GM19463 (cell line): Measurements from ENCODE around the gene PLSCR1.
"Not testable (repeated sequence)": the region's sequence is repeated elsewhere in the genome, so short reads cannot be mapped to it uniquely, and the experiment has no call there.

Experiments
- ATAC-seq: cut with Tn5 transposase; IDR thresholded peaks from one replicate; pipeline ENCODE4 v1.9.1; 2021; ENCODE audit warnings: mild to moderate bottlenecking, moderate library complexity; ENCODE audit not compliant: unreplicated experiment

Gene PLSCR1

DNA sequence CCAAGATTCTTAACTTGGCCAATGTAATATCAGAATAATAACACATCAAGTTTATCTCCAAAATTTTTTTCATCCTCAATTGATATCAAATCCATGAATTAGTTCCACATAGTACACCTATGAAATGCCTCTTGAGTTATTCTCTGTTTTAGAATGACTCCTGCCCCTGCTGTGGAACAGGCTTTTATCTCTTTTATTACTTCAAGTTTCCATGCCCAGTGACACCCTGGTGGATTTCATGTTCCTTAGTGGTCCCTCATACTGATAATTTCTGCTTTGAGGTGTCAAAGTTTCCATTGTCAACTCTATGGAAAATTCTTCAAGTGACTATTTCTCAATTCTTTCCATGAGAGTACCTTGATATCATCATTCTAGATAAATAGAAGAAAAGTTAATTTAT, 24.6 kb downstream of the PLSCR1 start:
- ATAC-seq: no peak

DNA sequence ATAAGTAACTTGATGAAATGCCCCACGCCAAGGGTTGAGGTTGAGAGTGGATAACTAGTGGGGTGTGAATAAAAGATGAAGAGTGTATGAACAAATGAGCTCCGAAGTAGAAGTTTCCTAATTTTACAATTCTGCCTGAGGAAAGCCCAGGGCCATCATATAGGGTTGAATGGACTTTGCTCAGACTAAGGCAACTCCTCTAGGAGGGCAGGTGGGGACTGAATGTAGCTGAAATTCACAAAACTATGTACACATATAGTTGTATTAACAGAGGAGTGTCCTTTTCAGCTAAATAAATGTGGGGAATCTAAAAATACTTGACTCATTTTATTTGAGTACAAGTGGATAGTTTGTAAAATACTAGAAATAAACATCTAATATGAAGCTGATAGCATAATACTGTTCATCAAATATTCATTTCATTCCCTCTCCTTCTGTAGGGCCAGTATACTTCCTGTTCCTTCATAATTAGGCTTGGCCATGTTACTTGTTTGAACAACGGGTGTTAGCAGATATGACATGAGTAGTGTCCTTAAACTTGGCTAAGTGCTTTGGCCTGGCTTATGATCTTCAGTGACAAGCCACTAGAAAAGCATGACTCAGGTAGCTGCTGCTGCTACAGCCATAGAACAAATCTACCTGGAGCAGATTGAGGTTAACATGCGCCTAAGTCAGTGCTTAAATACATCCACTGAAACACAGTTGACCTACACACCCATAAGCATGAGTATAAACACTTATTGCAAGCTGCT, 26.5 kb downstream of the PLSCR1 start:
- no peak for ATAC-seq

- ATAC-seq: no peak
These were observed 30.9 kb downstream of the PLSCR1 start for GRCh38 chr3:146513386-146514051.

- no peak for ATAC-seq
These were observed 32.8 kb downstream of the PLSCR1 start for GRCh38 chr3:146511402-146512134.

GRCh38 chr3:146507331-146508120, 36.9 kb downstream of the PLSCR1 start:
- ATAC-seq: no peak

DNA sequence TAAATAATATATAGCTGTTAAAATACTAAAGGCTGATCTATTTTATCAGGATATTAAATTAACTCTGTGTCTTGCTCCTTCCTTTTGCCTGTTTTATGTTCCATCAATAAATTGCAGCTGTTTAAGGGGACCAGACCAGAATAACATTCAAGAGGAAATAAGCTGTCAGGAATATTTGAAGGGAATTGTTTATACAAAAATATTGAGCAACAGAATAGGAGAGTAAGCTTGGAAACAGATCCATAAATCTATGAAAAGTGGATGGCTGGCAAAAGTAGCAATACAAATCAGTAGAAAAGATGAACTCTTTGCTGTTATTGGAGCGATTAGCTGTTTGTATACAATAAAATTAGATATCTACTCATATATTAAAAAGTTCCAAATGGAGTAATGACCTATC, 38.9 kb downstream of the PLSCR1 start:
- no peak for ATAC-seq

DNA sequence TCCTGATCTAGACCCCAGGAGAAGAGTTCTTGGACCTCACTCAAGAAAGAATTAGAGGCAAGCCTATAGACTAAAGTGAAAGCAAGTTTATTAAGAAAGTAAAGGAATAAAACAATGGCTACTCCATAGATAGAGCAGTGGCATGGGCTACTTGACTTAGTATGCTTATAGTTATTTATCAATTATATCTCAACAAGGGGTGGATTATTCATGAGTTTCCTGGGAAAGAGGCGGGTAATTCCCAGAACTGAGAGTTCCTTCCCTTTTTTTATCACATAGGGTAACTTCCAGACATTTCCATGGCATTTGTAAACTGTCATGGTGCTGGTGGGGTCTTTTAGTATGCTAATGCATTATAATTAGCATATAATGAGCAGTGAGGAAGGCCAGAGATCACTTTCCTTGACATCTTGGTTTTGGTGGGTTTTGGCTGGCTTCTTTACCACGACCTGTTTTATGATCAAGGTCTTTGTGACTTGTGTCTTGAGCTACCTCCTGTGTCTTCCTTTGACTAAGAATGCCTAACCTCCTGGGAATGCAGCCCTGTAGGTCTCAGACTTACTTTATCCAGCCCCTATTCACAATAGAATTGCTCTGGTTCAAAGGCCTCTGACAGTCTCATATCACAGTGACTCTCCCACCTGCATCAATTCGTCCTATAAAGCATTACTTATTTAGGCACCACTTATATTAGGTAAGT, 39.8 kb downstream of the PLSCR1 start:
- ATAC-seq: no peak

DNA sequence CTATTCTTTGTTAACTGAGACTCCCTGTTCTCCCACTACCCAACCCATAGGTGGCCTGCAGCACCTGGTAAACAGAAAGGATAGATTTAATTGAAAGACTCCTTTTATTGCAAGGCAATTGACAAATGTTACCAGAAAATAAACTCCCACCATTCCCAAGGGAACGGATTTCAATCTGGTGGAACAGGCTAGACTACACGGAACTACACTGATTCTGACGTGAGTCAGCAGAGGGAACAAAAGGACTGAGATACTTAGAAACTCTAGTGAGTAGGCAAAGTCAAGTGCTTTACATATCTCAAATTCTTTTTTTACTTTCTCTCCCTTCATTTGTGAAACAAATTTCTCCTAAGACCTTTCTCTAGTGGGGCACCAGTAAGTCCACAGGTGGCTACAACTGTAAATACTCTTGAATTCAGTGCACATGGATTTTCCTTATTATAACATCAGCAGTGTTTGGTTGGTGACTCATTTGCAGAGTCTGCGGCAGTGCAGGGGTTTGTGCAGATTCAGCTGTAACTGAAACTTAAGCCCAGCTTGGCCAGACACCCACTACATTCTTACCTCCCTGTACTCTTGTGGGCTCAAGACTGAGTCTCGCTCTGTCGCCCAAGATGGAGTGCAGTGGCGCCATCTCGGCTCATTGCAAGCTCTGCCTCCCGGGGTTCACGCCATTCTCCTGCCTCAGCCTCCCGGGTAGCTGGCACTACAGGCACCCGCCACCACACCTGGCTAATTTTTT, 40.8 kb downstream of the PLSCR1 start:
- ATAC-seq: peak; percentile 94

GRCh38 chr3:146502887-146503460, 41.4 kb downstream of the PLSCR1 start:
- no peak for ATAC-seq

- ATAC-seq: peak; percentile 15
These were observed 42.7 kb downstream of the PLSCR1 start for GRCh38 chr3:146501752-146502151.

- no peak for ATAC-seq
These were observed 44.7 kb downstream of the PLSCR1 start for GRCh38 chr3:146499701-146500100.

DNA sequence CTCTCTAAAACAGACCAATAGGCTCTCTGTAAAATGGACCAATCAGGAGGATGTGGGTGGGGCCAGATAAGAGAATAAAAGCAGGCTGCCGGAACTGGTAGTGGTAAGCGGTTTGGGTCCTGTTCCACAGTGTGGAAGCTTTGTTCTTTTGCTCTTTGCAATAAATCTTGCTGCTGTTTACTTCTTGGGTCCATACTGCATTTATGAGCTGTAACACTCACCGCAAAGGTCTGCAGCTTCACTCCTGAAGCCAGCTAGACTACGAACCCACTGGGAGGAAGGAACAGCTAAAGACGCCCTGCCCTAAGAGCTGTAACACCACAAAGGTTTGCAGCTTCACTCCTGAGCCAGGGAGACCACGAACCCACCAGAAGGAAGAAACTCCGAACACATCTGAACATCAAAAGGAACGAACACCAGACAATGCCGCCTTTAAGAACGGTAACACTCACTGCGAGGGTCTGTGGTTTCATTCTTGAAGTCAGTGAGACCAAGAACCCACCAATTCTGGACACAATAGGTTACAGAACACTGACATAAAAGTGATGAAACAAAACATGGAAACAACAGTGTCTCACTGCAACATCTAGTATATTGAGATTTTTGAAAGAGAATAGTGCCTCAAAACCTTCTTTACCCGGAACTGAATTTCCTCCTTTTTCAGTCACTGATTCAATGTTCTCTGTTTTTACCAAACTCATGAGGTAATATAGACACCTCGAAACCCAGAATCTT, 46.2 kb downstream of the PLSCR1 start:
- ATAC-seq: no peak

DNA sequence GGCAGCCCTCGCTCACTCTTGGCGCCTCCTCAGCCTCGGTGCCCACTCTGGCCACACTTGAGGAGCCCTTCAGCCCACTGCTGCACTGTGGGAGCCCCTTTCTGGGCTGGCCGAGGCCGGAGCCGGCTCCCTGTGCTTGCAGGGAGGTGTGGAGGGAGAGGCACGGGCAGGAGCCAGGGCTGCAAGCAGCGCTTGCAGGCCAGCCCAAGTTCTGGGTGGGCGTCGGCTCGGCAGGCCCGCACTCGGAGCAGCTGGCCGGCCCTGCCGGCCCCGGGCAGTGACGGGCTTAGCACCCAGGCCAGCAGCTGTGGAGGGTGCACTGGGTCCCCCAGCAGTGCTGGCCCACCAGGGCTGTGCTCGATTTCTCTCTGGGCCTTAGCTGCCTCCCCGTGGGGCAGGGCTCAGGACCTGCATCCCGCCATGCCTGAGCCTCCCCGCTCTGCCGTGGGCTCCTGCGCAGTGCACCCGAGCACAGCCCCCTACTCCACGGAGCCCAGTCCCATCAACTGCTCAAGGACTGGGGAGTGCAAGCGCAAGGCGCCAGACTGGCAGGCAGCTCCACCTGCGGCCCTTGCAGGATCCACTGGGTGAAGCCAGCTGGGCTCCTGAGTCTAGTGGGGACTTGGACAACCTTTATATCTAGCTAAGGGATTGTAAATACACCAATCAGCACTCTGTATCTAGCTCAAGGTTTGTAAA, 47.1 kb downstream of the PLSCR1 start:
- not testable (repeated sequence) for ATAC-seq

DNA sequence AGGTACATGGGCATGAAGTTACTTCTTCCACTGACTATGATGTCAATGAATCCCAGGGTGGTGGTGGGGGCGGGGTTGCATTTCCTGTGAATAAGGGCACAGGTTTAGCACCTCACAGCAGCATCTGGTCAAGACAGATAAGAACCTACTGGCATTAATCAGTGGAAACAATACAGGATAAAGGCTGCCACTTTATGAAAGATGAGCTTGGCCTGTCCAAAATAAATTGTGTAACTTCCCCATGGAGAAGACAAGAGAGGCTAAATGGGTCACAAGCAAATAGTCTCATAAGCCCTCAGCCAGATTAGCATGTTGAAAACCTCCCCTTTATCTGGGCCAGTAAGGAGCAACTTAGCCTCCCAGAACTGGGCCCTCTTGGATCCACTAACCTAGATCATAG, 47.7 kb downstream of the PLSCR1 start:
- no peak for ATAC-seq

GRCh38 chr3:146496251-146496650, 48.2 kb downstream of the PLSCR1 start:
- no peak for ATAC-seq

- no peak for ATAC-seq
These were observed 50.6 kb downstream of the PLSCR1 start for GRCh38 chr3:146493761-146494160.

DNA sequence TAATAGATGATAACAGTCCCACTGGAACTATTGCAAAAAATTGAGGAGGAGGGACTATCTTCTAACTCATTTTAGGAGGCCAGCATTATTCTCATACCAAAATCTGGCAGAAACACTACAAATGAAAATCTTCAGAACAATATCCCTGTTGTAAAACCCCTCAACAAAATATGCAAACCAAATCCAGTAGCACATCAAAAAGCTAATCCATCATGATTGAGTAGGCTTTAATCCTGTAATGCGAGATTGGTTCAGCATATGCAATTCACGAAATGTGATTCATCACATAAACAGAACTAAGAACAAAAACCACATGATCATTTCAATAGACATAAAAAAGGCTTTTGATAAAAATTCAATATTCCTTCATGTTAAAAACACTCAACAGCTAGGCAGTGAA, 51.2 kb downstream of the PLSCR1 start:
- ATAC-seq: no peak

DNA sequence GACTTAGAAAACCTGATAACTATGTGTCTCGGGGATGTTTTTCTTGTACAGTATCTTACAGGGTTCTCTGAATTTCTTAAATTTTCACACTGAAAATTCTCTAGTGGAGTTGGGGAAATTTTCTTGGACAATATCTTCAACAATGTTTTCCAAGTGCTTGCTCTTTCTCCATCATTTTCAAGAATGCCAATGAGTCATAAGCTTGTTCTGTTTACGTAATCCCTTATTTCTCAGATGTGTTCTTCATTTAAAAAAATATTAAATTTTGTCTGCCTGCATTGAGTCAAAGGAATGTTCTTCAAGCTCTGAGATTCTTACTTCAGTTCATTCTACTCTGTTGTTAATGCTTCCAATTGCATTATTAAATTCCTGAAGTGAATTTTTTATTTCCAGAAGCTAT, 53.1 kb downstream of the PLSCR1 start:
- no peak for ATAC-seq
